ENCODE measurements around the gene RALB. TPM values are rescaled to one million over a fixed set of nuclear protein-coding genes. Genes with fewer than 3 reads are reported as not detected.

Gene RALB
- total and polyA plus RNA-seq, 2 experiments from 2014 or later, result 15.2 to 17.4 TPM

DNA sequence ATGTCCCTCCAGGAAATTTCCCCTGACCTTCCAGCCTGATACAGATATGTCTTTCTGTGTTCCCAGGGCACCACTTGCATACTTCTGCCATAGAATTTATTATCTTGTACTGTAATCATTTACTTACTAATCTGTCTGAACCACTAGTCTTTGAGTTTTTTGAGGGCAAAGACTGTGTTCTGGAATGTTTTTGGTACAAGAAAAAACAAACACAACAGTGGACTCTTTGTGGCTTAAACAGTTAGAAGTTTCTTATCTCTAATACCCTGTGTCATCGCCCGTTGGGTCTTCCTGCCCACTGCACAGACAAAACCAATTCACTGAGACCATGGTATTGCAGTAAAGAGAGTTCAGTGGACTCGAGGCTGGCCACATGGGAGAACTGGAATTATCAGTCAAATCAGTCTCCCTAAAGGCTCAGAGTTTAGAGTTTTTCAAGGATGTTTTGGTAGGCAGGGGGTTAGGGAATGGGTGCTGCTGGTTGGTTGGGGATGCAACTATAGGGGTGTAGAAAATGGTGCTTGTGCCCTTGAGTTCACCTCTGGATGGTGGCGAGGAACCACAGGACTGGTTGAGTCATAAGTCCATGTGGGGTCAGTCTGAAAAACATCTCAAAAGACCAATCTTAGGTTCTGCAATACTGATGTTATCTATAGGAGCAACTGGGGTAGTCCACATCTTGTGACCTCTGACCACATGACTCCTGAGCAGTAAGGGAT, 20.3 kb downstream of the RALB start:
- Mint-ChIP-seq H3K4me1 (0 out of 3 replicates have a peak, but pooled peaks cover 3% of the 10 kb centered on the region), H3K27me3 (ENCODE audit: insufficient read depth, low read depth, poor library complexity) (peaks cover 3% of the 10 kb centered on the region), H3K4me3 (no peak overlapping the region), H3K9me3 (peaks cover 18% of the 10 kb centered on the region), H3K36me3 (ENCODE audit: low read depth) (peaks cover 10% of the 10 kb centered on the region; the same call in 2 of the 3 replicates), H3K27ac (no peak overlapping the region)
- no peaks in the 10 kb centered on the region for H3K27me3 ChIP-seq (ENCODE audit: insufficient read depth)
- no peak overlapping the region for H3K4me3 ChIP-seq
- peaks cover 4% of the 10 kb centered on the region; the same call in 1 of the 2 replicates for H3K36me3 ChIP-seq (ENCODE audit: insufficient read depth)
- peaks cover 6% of the 10 kb centered on the region for H3K79me2 ChIP-seq (replicated peaks; ENCODE audit: insufficient read depth)
- 0 out of 2 replicates have a peak, but pooled peaks cover 7% of the 10 kb centered on the region for H3F3A ChIP-seq (replicated peaks; ENCODE audit: low read depth)
- H3K9me2 ChIP-seq (ENCODE audit: insufficient read depth), result peaks cover 5% of the 10 kb centered on the region; the same call in 1 of the 2 replicates
- H3K27ac ChIP-seq (ENCODE audit: low read depth), result no peak overlapping the region
- DNase-seq (ENCODE audit: low spot score) (no peak), ATAC-seq (no peak)
- no peak overlapping the region for H3K4me2 ChIP-seq
- no peak overlapping the region for H2AFZ ChIP-seq
- 0 out of 2 replicates have a peak, but pooled peaks cover 6% of the 10 kb centered on the region for H3K4me1 ChIP-seq (ENCODE audit: insufficient read depth)
- 0 out of 2 replicates have a peak, but pooled peaks cover 4% of the 10 kb centered on the region for H4K20me1 ChIP-seq (replicated peaks; ENCODE audit: insufficient read depth)
- no peak for TF ChIP-seq NANOG (IDR thresholded peaks at IDR 0.05; ENCODE audit: borderline replicate concordance)
- TF ChIP-seq ZNF114 (CRISPR knock-in tag; IDR thresholded peaks at IDR 0.05), result no peak
- no peak for TF ChIP-seq ZNF331 (CRISPR knock-in tag; IDR thresholded peaks at IDR 0.05; ENCODE audit: low read depth)
- no peak for TF ChIP-seq STAT1 (IDR thresholded peaks at IDR 0.05; ENCODE audit: unreplicated experiment)
- TF ChIP-seq CREB1 (CRISPR knock-in tag; IDR thresholded peaks at IDR 0.05; ENCODE audit: low read depth), result no peak
- no peak for TF ChIP-seq JUNB (IDR thresholded peaks at IDR 0.05; ENCODE audit: unreplicated experiment)
- TF ChIP-seq, protein P1, sequence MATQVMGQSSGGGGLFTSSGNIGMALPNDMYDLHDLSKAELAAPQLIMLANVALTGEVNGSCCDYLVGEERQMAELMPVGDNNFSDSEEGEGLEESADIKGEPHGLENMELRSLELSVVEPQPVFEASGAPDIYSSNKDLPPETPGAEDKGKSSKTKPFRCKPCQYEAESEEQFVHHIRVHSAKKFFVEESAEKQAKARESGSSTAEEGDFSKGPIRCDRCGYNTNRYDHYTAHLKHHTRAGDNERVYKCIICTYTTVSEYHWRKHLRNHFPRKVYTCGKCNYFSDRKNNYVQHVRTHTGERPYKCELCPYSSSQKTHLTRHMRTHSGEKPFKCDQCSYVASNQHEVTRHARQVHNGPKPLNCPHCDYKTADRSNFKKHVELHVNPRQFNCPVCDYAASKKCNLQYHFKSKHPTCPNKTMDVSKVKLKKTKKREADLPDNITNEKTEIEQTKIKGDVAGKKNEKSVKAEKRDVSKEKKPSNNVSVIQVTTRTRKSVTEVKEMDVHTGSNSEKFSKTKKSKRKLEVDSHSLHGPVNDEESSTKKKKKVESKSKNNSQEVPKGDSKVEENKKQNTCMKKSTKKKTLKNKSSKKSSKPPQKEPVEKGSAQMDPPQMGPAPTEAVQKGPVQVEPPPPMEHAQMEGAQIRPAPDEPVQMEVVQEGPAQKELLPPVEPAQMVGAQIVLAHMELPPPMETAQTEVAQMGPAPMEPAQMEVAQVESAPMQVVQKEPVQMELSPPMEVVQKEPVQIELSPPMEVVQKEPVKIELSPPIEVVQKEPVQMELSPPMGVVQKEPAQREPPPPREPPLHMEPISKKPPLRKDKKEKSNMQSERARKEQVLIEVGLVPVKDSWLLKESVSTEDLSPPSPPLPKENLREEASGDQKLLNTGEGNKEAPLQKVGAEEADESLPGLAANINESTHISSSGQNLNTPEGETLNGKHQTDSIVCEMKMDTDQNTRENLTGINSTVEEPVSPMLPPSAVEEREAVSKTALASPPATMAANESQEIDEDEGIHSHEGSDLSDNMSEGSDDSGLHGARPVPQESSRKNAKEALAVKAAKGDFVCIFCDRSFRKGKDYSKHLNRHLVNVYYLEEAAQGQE (IDR thresholded peaks at IDR 0.05; ENCODE audit: unreplicated experiment), result no peak
- TF ChIP-seq, protein P2, sequence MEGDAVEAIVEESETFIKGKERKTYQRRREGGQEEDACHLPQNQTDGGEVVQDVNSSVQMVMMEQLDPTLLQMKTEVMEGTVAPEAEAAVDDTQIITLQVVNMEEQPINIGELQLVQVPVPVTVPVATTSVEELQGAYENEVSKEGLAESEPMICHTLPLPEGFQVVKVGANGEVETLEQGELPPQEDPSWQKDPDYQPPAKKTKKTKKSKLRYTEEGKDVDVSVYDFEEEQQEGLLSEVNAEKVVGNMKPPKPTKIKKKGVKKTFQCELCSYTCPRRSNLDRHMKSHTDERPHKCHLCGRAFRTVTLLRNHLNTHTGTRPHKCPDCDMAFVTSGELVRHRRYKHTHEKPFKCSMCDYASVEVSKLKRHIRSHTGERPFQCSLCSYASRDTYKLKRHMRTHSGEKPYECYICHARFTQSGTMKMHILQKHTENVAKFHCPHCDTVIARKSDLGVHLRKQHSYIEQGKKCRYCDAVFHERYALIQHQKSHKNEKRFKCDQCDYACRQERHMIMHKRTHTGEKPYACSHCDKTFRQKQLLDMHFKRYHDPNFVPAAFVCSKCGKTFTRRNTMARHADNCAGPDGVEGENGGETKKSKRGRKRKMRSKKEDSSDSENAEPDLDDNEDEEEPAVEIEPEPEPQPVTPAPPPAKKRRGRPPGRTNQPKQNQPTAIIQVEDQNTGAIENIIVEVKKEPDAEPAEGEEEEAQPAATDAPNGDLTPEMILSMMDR (conservative IDR thresholded peaks at IDR 0.05; ENCODE audit: low read depth in 2 of 2), result no peak
- TF ChIP-seq EZH2phosphoT487 (IDR thresholded peaks at IDR 0.05; ENCODE audit: unreplicated experiment), result no peak
- TF ChIP-seq, protein P3, sequence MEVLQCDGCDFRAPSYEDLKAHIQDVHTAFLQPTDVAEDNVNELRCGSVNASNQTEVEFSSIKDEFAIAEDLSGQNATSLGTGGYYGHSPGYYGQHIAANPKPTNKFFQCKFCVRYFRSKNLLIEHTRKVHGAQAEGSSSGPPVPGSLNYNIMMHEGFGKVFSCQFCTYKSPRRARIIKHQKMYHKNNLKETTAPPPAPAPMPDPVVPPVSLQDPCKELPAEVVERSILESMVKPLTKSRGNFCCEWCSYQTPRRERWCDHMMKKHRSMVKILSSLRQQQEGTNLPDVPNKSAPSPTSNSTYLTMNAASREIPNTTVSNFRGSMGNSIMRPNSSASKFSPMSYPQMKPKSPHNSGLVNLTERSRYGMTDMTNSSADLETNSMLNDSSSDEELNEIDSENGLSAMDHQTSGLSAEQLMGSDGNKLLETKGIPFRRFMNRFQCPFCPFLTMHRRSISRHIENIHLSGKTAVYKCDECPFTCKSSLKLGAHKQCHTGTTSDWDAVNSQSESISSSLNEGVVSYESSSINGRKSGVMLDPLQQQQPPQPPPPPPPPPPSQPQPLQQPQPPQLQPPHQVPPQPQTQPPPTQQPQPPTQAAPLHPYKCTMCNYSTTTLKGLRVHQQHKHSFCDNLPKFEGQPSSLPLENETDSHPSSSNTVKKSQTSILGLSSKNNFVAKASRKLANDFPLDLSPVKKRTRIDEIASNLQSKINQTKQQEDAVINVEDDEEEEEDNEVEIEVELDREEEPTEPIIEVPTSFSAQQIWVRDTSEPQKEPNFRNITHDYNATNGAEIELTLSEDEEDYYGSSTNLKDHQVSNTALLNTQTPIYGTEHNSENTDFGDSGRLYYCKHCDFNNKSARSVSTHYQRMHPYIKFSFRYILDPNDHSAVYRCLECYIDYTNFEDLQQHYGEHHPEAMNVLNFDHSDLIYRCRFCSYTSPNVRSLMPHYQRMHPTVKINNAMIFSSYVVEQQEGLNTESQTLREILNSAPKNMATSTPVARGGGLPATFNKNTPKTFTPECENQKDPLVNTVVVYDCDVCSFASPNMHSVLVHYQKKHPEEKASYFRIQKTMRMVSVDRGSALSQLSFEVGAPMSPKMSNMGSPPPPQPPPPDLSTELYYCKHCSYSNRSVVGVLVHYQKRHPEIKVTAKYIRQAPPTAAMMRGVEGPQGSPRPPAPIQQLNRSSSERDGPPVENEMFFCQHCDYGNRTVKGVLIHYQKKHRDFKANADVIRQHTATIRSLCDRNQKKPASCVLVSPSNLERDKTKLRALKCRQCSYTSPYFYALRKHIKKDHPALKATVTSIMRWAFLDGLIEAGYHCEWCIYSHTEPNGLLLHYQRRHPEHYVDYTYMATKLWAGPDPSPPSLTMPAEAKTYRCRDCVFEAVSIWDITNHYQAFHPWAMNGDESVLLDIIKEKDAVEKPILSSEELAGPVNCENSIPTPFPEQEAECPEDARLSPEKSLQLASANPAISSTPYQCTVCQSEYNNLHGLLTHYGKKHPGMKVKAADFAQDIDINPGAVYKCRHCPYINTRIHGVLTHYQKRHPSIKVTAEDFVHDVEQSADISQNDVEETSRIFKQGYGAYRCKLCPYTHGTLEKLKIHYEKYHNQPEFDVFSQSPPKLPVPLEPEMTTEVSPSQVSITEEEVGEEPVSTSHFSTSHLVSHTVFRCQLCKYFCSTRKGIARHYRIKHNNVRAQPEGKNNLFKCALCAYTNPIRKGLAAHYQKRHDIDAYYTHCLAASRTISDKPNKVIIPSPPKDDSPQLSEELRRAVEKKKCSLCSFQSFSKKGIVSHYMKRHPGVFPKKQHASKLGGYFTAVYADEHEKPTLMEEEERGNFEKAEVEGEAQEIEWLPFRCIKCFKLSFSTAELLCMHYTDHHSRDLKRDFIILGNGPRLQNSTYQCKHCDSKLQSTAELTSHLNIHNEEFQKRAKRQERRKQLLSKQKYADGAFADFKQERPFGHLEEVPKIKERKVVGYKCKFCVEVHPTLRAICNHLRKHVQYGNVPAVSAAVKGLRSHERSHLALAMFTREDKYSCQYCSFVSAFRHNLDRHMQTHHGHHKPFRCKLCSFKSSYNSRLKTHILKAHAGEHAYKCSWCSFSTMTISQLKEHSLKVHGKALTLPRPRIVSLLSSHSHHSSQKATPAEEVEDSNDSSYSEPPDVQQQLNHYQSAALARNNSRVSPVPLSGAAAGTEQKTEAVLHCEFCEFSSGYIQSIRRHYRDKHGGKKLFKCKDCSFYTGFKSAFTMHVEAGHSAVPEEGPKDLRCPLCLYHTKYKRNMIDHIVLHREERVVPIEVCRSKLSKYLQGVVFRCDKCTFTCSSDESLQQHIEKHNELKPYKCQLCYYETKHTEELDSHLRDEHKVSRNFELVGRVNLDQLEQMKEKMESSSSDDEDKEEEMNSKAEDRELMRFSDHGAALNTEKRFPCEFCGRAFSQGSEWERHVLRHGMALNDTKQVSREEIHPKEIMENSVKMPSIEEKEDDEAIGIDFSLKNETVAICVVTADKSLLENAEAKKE (CRISPR knock-in tag; IDR thresholded peaks at IDR 0.05), result no peak
- TF ChIP-seq, protein P4, sequence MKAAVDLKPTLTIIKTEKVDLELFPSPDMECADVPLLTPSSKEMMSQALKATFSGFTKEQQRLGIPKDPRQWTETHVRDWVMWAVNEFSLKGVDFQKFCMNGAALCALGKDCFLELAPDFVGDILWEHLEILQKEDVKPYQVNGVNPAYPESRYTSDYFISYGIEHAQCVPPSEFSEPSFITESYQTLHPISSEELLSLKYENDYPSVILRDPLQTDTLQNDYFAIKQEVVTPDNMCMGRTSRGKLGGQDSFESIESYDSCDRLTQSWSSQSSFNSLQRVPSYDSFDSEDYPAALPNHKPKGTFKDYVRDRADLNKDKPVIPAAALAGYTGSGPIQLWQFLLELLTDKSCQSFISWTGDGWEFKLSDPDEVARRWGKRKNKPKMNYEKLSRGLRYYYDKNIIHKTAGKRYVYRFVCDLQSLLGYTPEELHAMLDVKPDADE (IDR thresholded peaks at IDR 0.05), result no peak
- no peak for TF ChIP-seq EZH2 (IDR thresholded peaks at IDR 0.05; ENCODE audit: low read depth, unreplicated experiment)
- no peak for TF ChIP-seq POLR2AphosphoS5 (IDR thresholded peaks at IDR 0.05; ENCODE audit: low read depth)

Measured in GM23338 (cell line).